ENCODE data around the gene UNC5CL.

- no peak for TF ChIP-seq CTCF (optimal IDR thresholded peaks at IDR 0.05 in 1 of 3, IDR thresholded peaks at IDR 0.05 in 1 of 3, conservative IDR thresholded peaks at IDR 0.05 in 1 of 3; ENCODE audit: extremely low read depth in 1 of 3, insufficient read depth in 2 of 3, low read length in 3 of 3)
- no peak for TF ChIP-seq EZH2 (IDR thresholded peaks at IDR 0.05; ENCODE audit: low read length)
Observed at GRCh38 chr6:41088451-41088850, 49.4 kb upstream of the UNC5CL start.

All from keratinocyte (primary cell).